Choroid plexus epithelial cell (primary cell): ENCODE data around the gene DAZAP1.

Source experiments
- DNase-seq: peaks from one replicate; pipeline ENCODE4 v3.0.0-alpha.2; 2010; ENCODE audit warnings: low read depth
- H3K4me3 ChIP-seq: 2 replicates; pipeline ENCODE4 v1.5.1; 2011; ENCODE audit warnings: low read depth, mild to moderate bottlenecking, control low read depth, low read length, moderate library complexity
- CTCF ChIP-seq: conservative IDR thresholded peaks from 2 replicates; pipeline ENCODE4 v1.5.1; 2011; ENCODE audit warnings: low read depth, mild to moderate bottlenecking, control low read depth, inconsistent platforms, low read length, moderate library complexity

The DAZAP1 gene

GRCh38 chr19:1388637-1389026, 18.8 kb upstream of the DAZAP1 start:
- H3K4me3 ChIP-seq = no peak overlapping the region
- TF ChIP-seq CTCF = no peak
- DNase-seq = no peak

GRCh38 chr19:1389033-1389940, 18.1 kb upstream of the DAZAP1 start:
- DNase-seq = no peak
- TF ChIP-seq CTCF = no peak
- H3K4me3 ChIP-seq = no peak overlapping the region

GRCh38 chr19:1390890-1391423, 16.4 kb upstream of the DAZAP1 start:
- TF ChIP-seq CTCF = no peak
- DNase-seq = no peak
- H3K4me3 ChIP-seq = no peak overlapping the region

GRCh38 chr19:1392407-1392806, 15.0 kb upstream of the DAZAP1 start:
- H3K4me3 ChIP-seq = no peak overlapping the region
- no peak for DNase-seq
- no peak for TF ChIP-seq CTCF

DNA sequence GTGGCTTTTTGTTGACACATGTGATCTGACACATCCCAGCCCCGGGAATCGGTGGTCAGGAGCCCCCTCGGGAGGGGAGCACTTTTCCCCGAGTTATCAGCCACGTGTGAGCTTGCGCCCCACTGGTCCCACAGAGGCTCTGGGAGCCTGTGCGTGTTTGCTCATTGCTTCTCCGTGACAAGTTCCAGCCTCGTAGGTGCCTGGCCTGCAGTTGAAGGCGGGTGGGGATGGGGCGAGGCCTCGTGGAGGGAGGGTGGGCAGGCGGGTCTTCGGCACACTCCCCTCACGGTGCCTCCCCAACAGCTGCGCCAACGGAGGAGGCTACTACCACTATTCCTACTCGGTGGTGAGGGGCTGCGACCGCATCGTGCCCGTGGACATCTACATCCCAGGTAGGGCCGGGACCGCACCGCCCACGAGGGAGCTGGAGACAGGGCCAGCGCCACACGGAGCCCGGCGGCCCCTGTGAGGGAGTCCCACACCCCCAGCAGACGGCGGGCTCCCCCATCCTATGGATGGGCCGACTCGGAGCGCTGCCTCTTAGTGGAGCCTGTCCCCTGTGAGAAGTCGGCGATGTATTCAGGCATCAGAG, 14.4 kb upstream of the DAZAP1 start:
- no peak overlapping the region for H3K4me3 ChIP-seq
- TF ChIP-seq CTCF = no peak
- DNase-seq = no peak

DNA sequence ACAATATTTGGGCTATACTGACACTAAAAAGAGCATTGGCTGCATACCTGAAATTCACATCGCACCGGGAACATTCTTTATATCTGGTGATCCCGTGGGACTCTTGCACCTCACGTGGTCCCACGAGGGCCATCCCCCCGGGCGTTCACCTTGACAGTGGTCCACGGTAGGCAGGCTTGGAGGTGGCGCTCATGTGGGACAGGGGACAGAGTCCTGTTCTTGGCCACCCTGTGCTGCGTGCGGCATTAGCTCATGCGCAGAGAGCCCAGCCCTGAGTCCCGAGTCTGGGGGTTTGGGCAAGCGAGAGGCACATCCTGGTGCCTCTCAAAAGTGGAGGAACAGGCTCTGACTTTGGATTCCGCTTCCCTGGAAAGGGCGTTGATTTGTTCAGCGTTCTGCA, 13.5 kb upstream of the DAZAP1 start:
- TF ChIP-seq CTCF = no peak
- no peak for DNase-seq
- H3K4me3 ChIP-seq = no peak overlapping the region
